Panc1 (cell line): Measurements from ENCODE around the gene USF3. TPM values are rescaled to one million over a fixed set of nuclear protein-coding genes. Genes with fewer than 3 reads are reported as not detected.

ENCODE experiments used
- ATAC-seq: fragments of 200-7000 bp; cut with Tn5 transposase; 2 replicates; pipeline ENCODE4 v1.9.1; 2020; ENCODE audit warnings: mild to moderate bottlenecking, moderate library complexity
- BruUV-seq: library from RNA; stranded (reverse); fragments of 400-500 nt; replicated peaks from 2 replicates; lab custom pipeline; 2021; lab: Mats Ljungman, UMichigan
- CTCF ChIA-PET: fragments of 300-600 bp; sonication (Branson Sonifier 250); formaldehyde crosslinking; loops from one replicate; lab custom pipeline; 2022; ENCODE audit warnings: antibody characterized with exemption; lab: Charles Lee
- POLR2A ChIA-PET: fragments of 300-600 bp; sonication (Branson Sonifier 250); formaldehyde crosslinking; loops from one replicate; lab custom pipeline; 2022; ENCODE audit warnings: antibody characterized with exemption; lab: Charles Lee
- DNase-seq: peaks from one replicate; pipeline ENCODE4 v3.0.0-alpha.2; 2010; ENCODE audit warnings: low read depth, low spot score
- H3K27ac ChIP-seq: 2 replicates; pipeline ENCODE4 v1.5.1; 2011; ENCODE audit warnings: mild to moderate bottlenecking, low read length, inconsistent platforms
- H3K27me3 ChIP-seq: fragments of 200-500 bp; sonication (Bioruptor generic); 2 replicates; pipeline ENCODE4 v1.6.0; 2014; ENCODE audit warnings: low read length, inconsistent platforms; ENCODE audit not compliant: control insufficient read depth, insufficient read depth
- H3K36me3 ChIP-seq: fragments of 200-500 bp; sonication (Bioruptor generic); 2 replicates; pipeline ENCODE4 v1.5.1; 2014; ENCODE audit warnings: inconsistent platforms, mild to moderate bottlenecking, low read length, moderate library complexity; ENCODE audit not compliant: control insufficient read depth, insufficient read depth
- H3K4me1 ChIP-seq: 2 replicates; pipeline ENCODE4 v1.5.1; 2011; ENCODE audit warnings: inconsistent platforms, mild to moderate bottlenecking, low read length, moderate library complexity; ENCODE audit not compliant: control insufficient read depth, insufficient read depth
- H3K4me3 ChIP-seq, 2 experiments: 2 replicates each; pipeline ENCODE4 v1.5.1; 2011 to 2012; ENCODE audit warnings: low read depth in 2 of 2, low read length in 2 of 2, mild to moderate bottlenecking in 2 of 2, inconsistent platforms in 1 of 2, moderate library complexity in 1 of 2
- H3K9me3 ChIP-seq: fragments of 200-500 bp; sonication (Bioruptor generic); 2 replicates; pipeline ENCODE4 v1.5.1; 2014; ENCODE audit warnings: low read depth, mild to moderate bottlenecking, inconsistent platforms, low read length, moderate library complexity; ENCODE audit not compliant: control insufficient read depth, insufficient read depth
- CTCF ChIP-seq: fragments of 450-650 bp; IDR thresholded peaks from 2 replicates; pipeline ENCODE4 v1.5.1; 2017; ENCODE audit warnings: mild to moderate bottlenecking
- POLR2AphosphoS5 ChIP-seq: IDR thresholded peaks from 2 replicates; pipeline ENCODE4 v1.6.1; 2012; ENCODE audit warnings: mild to moderate bottlenecking, low read depth, low read length, moderate library complexity
- REST ChIP-seq, 2 experiments: IDR thresholded peaks; 2 replicates each; pipeline ENCODE4 v1.6.1; 2011 to 2012; ENCODE audit warnings: low read depth in 2 of 2, control low read depth in 1 of 2, low read length in 1 of 2, mild to moderate bottlenecking in 1 of 2, moderate library complexity in 1 of 2; ENCODE audit not compliant: insufficient read depth in 1 of 2
- SIN3A ChIP-seq: IDR thresholded peaks from 2 replicates; pipeline ENCODE4 v1.6.1; 2012; ENCODE audit warnings: low read depth, mild to moderate bottlenecking, low read length, moderate library complexity, borderline replicate concordance; ENCODE audit not compliant: insufficient read depth
- TCF7L2 ChIP-seq: IDR thresholded peaks from 2 replicates; pipeline ENCODE4 v1.6.1; 2011; ENCODE audit warnings: mild to moderate bottlenecking, low read depth, low read length, inconsistent platforms
- in situ Hi-C: cut with HindIII; loops from 2 replicates; pipeline ENCODE4 v1.10.0; 2016; ENCODE audit warnings: low sequenced_read_pairs, low pct_unique_long_range_greater_than_20kb
- intact Hi-C: fragments of 100-400 bp; cut with micrococcal nuclease; formaldehyde crosslinking; loops from one replicate; pipeline ENCODE4 v1.10.0; 2022; ENCODE audit not compliant: unreplicated experiment
- total RNA-seq: library from RNA; stranded (reverse); gene quantifications from one replicate; pipeline ENCODE4 v1.2.1, GENCODE V29; 2021; ENCODE audit not compliant: unreplicated experiment

The USF3 gene
- total RNA-seq, 1 experiment from 2014 or later, result 18.2 TPM

DNA sequence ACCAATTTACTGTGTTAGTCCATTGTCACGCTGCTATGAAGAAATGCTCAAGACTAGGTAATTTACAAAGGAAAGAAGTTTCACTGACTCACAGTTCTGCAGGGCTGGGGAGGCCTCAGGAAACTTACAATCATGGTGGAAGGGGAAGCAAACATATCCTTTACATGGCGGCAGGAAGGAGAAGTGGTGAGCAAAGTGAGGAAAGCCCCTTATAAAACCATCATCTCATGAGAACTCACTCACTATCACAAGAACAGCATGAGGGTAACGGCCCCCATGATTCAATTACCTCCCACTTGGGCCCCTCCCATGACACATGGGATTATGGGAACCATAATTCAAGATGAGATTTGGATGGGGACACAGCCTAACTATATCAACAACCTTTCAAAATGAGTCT, 20.2 kb downstream of the USF3 start:
- Histone ChIP-seq H3K4me1 (no peaks in the 10 kb centered on the region), H3K27ac (no peak overlapping the region), H3K9me3 (no peaks in the 10 kb centered on the region), H3K4me3 (no peak overlapping the region), H3K27me3 (no peaks in the 10 kb centered on the region), H3K36me3 (no peaks in the 10 kb centered on the region)
- intact Hi-C loops, result no loop called here
- TF ChIP-seq REST (IDR thresholded peaks at IDR 0.05; ENCODE audit: insufficient read depth in 1 of 2, low read depth in 2 of 2, low read length in 1 of 2) (no peak), CTCF (no peak), TCF7L2 (no peak), POLR2AphosphoS5 (no peak), SIN3A (no peak)
- in situ Hi-C loops, result no loop called here
- ChIA-PET CTCF (no interaction called here), POLR2A (no interaction called here)
- BruUV-seq, result no TSS peak
- no peak for DNase-seq
- no peak for ATAC-seq

GRCh38 chr3:113673593-113673992, 22.8 kb downstream of the USF3 start:
- Histone ChIP-seq H3K27ac (no peak overlapping the region), H3K4me3 (no peak overlapping the region), H3K9me3 (no peaks in the 10 kb centered on the region), H3K36me3 (no peaks in the 10 kb centered on the region), H3K27me3 (no peaks in the 10 kb centered on the region), H3K4me1 (no peaks in the 10 kb centered on the region)
- BruUV-seq, result no TSS peak
- no peak for ATAC-seq
- DNase-seq, result no peak
- POLR2A ChIA-PET, result no interaction called here
- TF ChIP-seq REST (IDR thresholded peaks at IDR 0.05; ENCODE audit: insufficient read depth in 1 of 2, low read depth in 2 of 2, low read length in 1 of 2), result no peak
- no peak for TF ChIP-seq SIN3A
- TF ChIP-seq CTCF, result no peak
- in situ Hi-C loops (no loop called here), intact Hi-C loops (no loop called here)
- CTCF ChIA-PET, result no interaction called here
